ENCODE measurements around the gene ZNF22.
"Not testable (repeated sequence)": the region's sequence is repeated elsewhere in the genome, so short reads cannot be mapped to it uniquely, and the experiment has no call there.

Gene ZNF22

GRCh38 chr10:45001381-45002148 is 842 bp downstream of the ZNF22 start:
- peak; percentile 81 for ATAC-seq
- Mint-ChIP-seq H3K9me3 (peaks cover 7% of the 10 kb centered on the region), H3K4me1 (peaks cover 21% of the 10 kb centered on the region), H3K4me3 (peak overlapping the region; percentile 78), H3K27ac (peak overlapping the region; percentile 97), H3K36me3 (peaks cover 46% of the 10 kb centered on the region)
- DNase-seq (ENCODE audit: low spot score in 2 of 2): peak; percentile 45 to 77

- DNase-seq (ENCODE audit: low spot score in 2 of 2) (no peak), ATAC-seq (no peak)
- Mint-ChIP-seq H3K4me1 (peaks cover 21% of the 10 kb centered on the region), H3K36me3 (peaks cover 46% of the 10 kb centered on the region), H3K9me3 (peaks cover 7% of the 10 kb centered on the region), H3K27ac (peak overlapping the region; percentile 60), H3K4me3 (no peak overlapping the region)
Observed at GRCh38 chr10:45003432-45004000, 2.8 kb downstream of the ZNF22 start.

GRCh38 chr10:45004661-45005060 is 3.9 kb downstream of the ZNF22 start:
- DNase-seq (ENCODE audit: low spot score in 2 of 2) (no peak), ATAC-seq (no peak)
- Mint-ChIP-seq H3K4me1 (peaks cover 19% of the 10 kb centered on the region), H3K27ac (no peak overlapping the region), H3K36me3 (peaks cover 45% of the 10 kb centered on the region), H3K9me3 (peaks cover 7% of the 10 kb centered on the region), H3K4me3 (no peak overlapping the region)

- Mint-ChIP-seq H3K36me3 (peaks cover 38% of the 10 kb centered on the region), H3K4me3 (no peak overlapping the region), H3K4me1 (peaks cover 13% of the 10 kb centered on the region), H3K27ac (no peak overlapping the region), H3K9me3 (peaks cover 4% of the 10 kb centered on the region)
- DNase-seq (ENCODE audit: low spot score in 2 of 2) (no peak), ATAC-seq (no peak)
Observed at GRCh38 chr10:45005284-45005683, 4.6 kb downstream of the ZNF22 start.

GRCh38 chr10:45006276-45007030 is 5.7 kb downstream of the ZNF22 start:
- ATAC-seq (no peak), DNase-seq (ENCODE audit: low spot score in 2 of 2) (no peak)
- peaks cover 9% of the 10 kb centered on the region for H3K4me1 Mint-ChIP-seq
- peaks cover 37% of the 10 kb centered on the region for H3K36me3 Mint-ChIP-seq
- H3K9me3 Mint-ChIP-seq: peaks cover 4% of the 10 kb centered on the region
- H3K27ac Mint-ChIP-seq: no peak overlapping the region
- no peak overlapping the region for H3K4me3 Mint-ChIP-seq

- ATAC-seq: peak; percentile 60
- DNase-seq (ENCODE audit: low spot score in 2 of 2): peak in 1 of 2 donors; percentile 57
- no peak overlapping the region for H3K4me3 Mint-ChIP-seq
- H3K27ac Mint-ChIP-seq: no peak overlapping the region
- H3K9me3 Mint-ChIP-seq: peaks cover 2% of the 10 kb centered on the region
- H3K4me1 Mint-ChIP-seq: no peaks in the 10 kb centered on the region
- H3K36me3 Mint-ChIP-seq: peaks cover 25% of the 10 kb centered on the region
Observed at GRCh38 chr10:45008524-45009161, 7.9 kb downstream of the ZNF22 start.

- not testable (repeated sequence) for H3K9me3 Mint-ChIP-seq
Observed at GRCh38 chr10:45014557-45014956, 13.8 kb downstream of the ZNF22 start.

GRCh38 chr10:45015590-45015989 is 14.9 kb downstream of the ZNF22 start:
- ATAC-seq: no peak
- H3K4me1 Mint-ChIP-seq: no peaks in the 10 kb centered on the region
- no peaks in the 10 kb centered on the region for H3K36me3 Mint-ChIP-seq

More at GRCh38 chr10:45014557-45014956, 13.8 kb downstream of the ZNF22 start:
- H3K27ac Mint-ChIP-seq; H3K4me3 Mint-ChIP-seq; H3K4me1 Mint-ChIP-seq; DNase-seq (ENCODE audit: low spot score in 2 of 2); H3K36me3 Mint-ChIP-seq; ATAC-seq: not testable (repeated sequence)

GRCh38 chr10:45023426-45023825 is 22.7 kb downstream of the ZNF22 start:
- H3K9me3 Mint-ChIP-seq: peaks cover 11% of the 10 kb centered on the region
- H3K27ac Mint-ChIP-seq: no peak overlapping the region
- ATAC-seq: no peak
- no peaks in the 10 kb centered on the region for H3K36me3 Mint-ChIP-seq
- no peak for DNase-seq (ENCODE audit: low spot score in 2 of 2)
- H3K4me1 Mint-ChIP-seq: no peaks in the 10 kb centered on the region
- no peak overlapping the region for H3K4me3 Mint-ChIP-seq

More at GRCh38 chr10:45015590-45015989, 14.9 kb downstream of the ZNF22 start:
- Mint-ChIP-seq H3K27ac (no peak overlapping the region), H3K9me3 (no peaks in the 10 kb centered on the region), H3K4me3 (no peak overlapping the region)
- DNase-seq (ENCODE audit: low spot score in 2 of 2): no peak

GRCh38 chr10:45034301-45034700 is 33.6 kb downstream of the ZNF22 start:
- no peak for ATAC-seq
- no peaks in the 10 kb centered on the region for H3K36me3 Mint-ChIP-seq
- H3K4me1 Mint-ChIP-seq: no peaks in the 10 kb centered on the region
- H3K4me3 Mint-ChIP-seq: no peak overlapping the region
- peaks cover 17% of the 10 kb centered on the region for H3K9me3 Mint-ChIP-seq
- no peak for DNase-seq (ENCODE audit: low spot score in 2 of 2)
- no peak overlapping the region for H3K27ac Mint-ChIP-seq

- Mint-ChIP-seq H3K4me3 (no peak overlapping the region), H3K4me1 (no peaks in the 10 kb centered on the region), H3K9me3 (peaks cover 7% of the 10 kb centered on the region), H3K27ac (no peak overlapping the region), H3K36me3 (no peaks in the 10 kb centered on the region)
- DNase-seq (ENCODE audit: low spot score in 2 of 2) (no peak), ATAC-seq (no peak)
Observed at GRCh38 chr10:45035673-45036072, 35.0 kb downstream of the ZNF22 start.

GRCh38 chr10:45040921-45041542 is 40.3 kb downstream of the ZNF22 start:
- Mint-ChIP-seq H3K36me3 (no peaks in the 10 kb centered on the region), H3K4me3 (no peak overlapping the region), H3K4me1 (no peaks in the 10 kb centered on the region), H3K9me3 (no peaks in the 10 kb centered on the region), H3K27ac (no peak overlapping the region)
- DNase-seq (ENCODE audit: low spot score in 2 of 2) (no peak), ATAC-seq (no peak)

- Mint-ChIP-seq H3K27ac (no peak overlapping the region), H3K9me3 (peaks cover 3% of the 10 kb centered on the region), H3K4me1 (no peaks in the 10 kb centered on the region), H3K36me3 (no peaks in the 10 kb centered on the region), H3K4me3 (no peak overlapping the region)
- ATAC-seq: no peak
- no peak for DNase-seq (ENCODE audit: low spot score in 2 of 2)
Observed at GRCh38 chr10:45044290-45044689, 43.6 kb downstream of the ZNF22 start.

GRCh38 chr10:45050551-45051235 is 50.0 kb downstream of the ZNF22 start:
- Mint-ChIP-seq H3K4me1 (no peaks in the 10 kb centered on the region), H3K4me3 (no peak overlapping the region), H3K27ac (no peak overlapping the region), H3K9me3 (peaks cover 5% of the 10 kb centered on the region), H3K36me3 (no peaks in the 10 kb centered on the region)
- DNase-seq (ENCODE audit: low spot score in 2 of 2): no peak
- no peak for ATAC-seq
